Pancreas (tissue), 10 donors: ENCODE data around the gene GTPBP1. TPM values are rescaled to one million over a fixed set of nuclear protein-coding genes. Genes with fewer than 3 reads are reported as not detected.

Experiments used
- ATAC-seq, 4 donors: fragments of 200-7000 bp; cut with Tn5 transposase; one replicate each; pipeline versions ENCODE4 v1.8.0 to v1.9.1; 2020; ENCODE audit warnings: mild to moderate bottlenecking in 4 of 4, moderate library complexity in 4 of 4
- DNase-seq, 6 donors: peaks; one replicate each; pipeline ENCODE4 v3.0.0-alpha.2; 2020
- FAIRE-seq: peaks from 2 replicates; lab custom pipeline; 2012; peaks lifted over from hg19 to GRCh38; lab: Jason Lieb, UNC
- H3K27ac ChIP-seq, 4 donors: fragments of 200-600 bp; sonication (generic); 1 replicate in 3 of 4; 2 replicates in 1 of 4; pipeline versions ENCODE4 v1.5.0 to v1.8.0; 2020
- H3K27me3 ChIP-seq, 4 donors: fragments of 200-600 bp; one replicate each; pipeline ENCODE4 v1.8.0; 2021
- H3K36me3 ChIP-seq, 3 donors: fragments of 200-600 bp; sonication (generic) in 1 of 3; one replicate each; pipeline versions ENCODE4 v1.5.0 to v1.8.0; 2020 to 2021
- H3K4me1 ChIP-seq, 3 donors: fragments of 200-600 bp; one replicate each; pipeline ENCODE4 v1.8.0; 2021
- H3K4me3 ChIP-seq, 4 donors: fragments of 200-600 bp; sonication (generic) in 2 of 4; one replicate each; pipeline versions ENCODE4 v1.5.0 to v1.8.0; 2020 to 2021
- H3K9me3 ChIP-seq, 4 donors: fragments of 200-600 bp; one replicate each; pipeline ENCODE4 v1.8.0; 2021
- WGBS, 2 donors: extraction: QIAGEN DNeasy Blood & Tissue Kit; methylation state at CpG; one replicate each; pipeline ENCODE4 v1.1.7; 2013; 5-methylcytosine and 5-hydroxymethylcytosine counted together
- intact Hi-C, 3 donors: fragments of 100-400 bp; cut with DNase I; formaldehyde crosslinking; loops; one replicate each; pipeline versions ENCODE4 v1.11.1 to v1.14.2; 2022
- polyA plus RNA-seq, 2 donors: library from polyadenylated mRNA; stranded (reverse); fragments of 200-250 nt; gene quantifications; one replicate each; pipeline ENCODE4 v1.2.3, GENCODE V29; 2013
- total RNA-seq, 6 donors: library from RNA; stranded (reverse); fragmentation: NEBNext Ultra II Directional in 4 of 6; extraction: Animal tissue kit (Norgen Biotek cat#: 25700) in 4 of 6; gene quantifications; one replicate each; pipeline versions ENCODE4 v1.2.1 to v1.2.4, GENCODE V29; 2021 to 2023
- TF ChIP-seq, protein P1 (sequence below), 4 donors: fragments of 200-600 bp; sonication (generic) in 3 of 4; IDR thresholded peaks; one replicate each; pipeline versions ENCODE4 v1.5.0 to v1.8.0; 2021; ENCODE audit warnings: antibody characterized with exemption in 4 of 4
- donor health status: healthy with polysubstance abuse.
- donor health status: DM: no; HTN: no; CAD: no; lungs with moderate emphysema.
- donor health status: DM: no; HTN: no; CAD: no.
- donor health status: control.
- donor health status: control.
- donor health status: Bipolar disorder and iron deficiency.
- donor health status: DM: yes; HTN: yes; CAD: no.
- donor health status: DM: no; HTN: no; CAD: no.
- donor health status: DM: no; HTN: no; CAD: no.
- donor health status: DM: yes; HTN: yes; CAD: no.

The GTPBP1 gene
- total and polyA plus RNA-seq, 8 donors = 14.7 to 36.0 (median 28.3) TPM

DNA sequence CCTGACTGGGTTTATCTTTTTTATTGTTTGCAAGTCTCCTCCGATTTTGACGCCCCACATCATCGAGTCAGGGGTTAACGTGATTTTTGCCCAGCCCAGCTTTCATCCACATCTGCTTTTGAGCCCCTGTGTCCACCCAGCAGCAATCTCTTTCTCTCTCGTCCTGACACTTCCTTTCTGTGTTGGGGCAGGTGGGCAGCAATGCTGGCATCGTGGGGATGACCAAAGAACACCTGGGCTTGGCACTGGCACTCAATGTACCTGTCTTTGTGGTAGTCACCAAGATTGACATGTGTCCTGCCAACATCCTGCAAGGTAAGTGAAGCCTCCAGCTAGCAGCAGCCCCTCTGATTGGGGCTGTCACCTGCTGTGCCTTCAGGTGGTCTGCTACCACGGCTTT is 15.8 kb downstream of the GTPBP1 start:
- Histone ChIP-seq H3K4me1 (peaks cover 0 to 15% (median 8%) of the 10 kb centered on the region in 3 donors), H3K27me3 (no peaks in the 10 kb centered on the region), H3K36me3 (peaks cover 0 to 57% (median 27%) of the 10 kb centered on the region in 3 donors), H3K9me3 (no peaks in the 10 kb centered on the region), H3K4me3 (no peak overlapping the region), H3K27ac (no peak overlapping the region)
- 81 to 83% methylated on average over 7 of the region's 7 CpGs for WGBS, 2 donors
- intact Hi-C loops = no loop called here
- TF ChIP-seq, protein P1, sequence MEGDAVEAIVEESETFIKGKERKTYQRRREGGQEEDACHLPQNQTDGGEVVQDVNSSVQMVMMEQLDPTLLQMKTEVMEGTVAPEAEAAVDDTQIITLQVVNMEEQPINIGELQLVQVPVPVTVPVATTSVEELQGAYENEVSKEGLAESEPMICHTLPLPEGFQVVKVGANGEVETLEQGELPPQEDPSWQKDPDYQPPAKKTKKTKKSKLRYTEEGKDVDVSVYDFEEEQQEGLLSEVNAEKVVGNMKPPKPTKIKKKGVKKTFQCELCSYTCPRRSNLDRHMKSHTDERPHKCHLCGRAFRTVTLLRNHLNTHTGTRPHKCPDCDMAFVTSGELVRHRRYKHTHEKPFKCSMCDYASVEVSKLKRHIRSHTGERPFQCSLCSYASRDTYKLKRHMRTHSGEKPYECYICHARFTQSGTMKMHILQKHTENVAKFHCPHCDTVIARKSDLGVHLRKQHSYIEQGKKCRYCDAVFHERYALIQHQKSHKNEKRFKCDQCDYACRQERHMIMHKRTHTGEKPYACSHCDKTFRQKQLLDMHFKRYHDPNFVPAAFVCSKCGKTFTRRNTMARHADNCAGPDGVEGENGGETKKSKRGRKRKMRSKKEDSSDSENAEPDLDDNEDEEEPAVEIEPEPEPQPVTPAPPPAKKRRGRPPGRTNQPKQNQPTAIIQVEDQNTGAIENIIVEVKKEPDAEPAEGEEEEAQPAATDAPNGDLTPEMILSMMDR (IDR thresholded peaks at IDR 0.05) = no peak
- FAIRE-seq = no peak
- DNase-seq = peak in 1 of 6 donors; percentile 9
- ATAC-seq = no peak

DNA sequence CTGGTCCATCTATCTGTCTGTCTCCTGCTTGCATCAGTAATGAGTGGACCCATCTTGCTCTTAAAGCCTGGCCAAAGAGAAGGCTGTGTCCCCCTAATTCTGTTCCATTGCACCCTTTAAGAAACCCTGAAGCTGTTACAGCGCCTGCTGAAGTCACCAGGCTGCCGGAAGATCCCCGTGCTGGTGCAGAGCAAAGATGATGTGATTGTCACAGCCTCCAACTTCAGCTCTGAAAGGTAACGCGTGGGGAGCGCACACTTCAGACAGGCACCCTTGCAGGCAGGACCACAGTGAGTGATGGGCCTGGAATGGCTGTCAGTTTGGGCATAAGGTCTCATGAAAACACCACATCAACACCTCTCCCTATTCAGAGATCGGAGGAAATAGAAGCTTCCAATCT is 18.4 kb downstream of the GTPBP1 start:
- ATAC-seq = no peak
- Histone ChIP-seq H3K9me3 (no peaks in the 10 kb centered on the region), H3K27me3 (no peaks in the 10 kb centered on the region), H3K4me1 (no peaks in the 10 kb centered on the region), H3K36me3 (peaks cover 0 to 76% (median 44%) of the 10 kb centered on the region in 3 donors), H3K4me3 (no peak overlapping the region), H3K27ac (no peak overlapping the region)
- TF ChIP-seq, protein P1 (IDR thresholded peaks at IDR 0.05) = no peak
- 94 to 96% methylated on average over 7 of the region's 7 CpGs for WGBS, 2 donors
- no peak for FAIRE-seq
- peak in 1 of 6 donors; percentile 13 for DNase-seq
- intact Hi-C loops = no loop called here

DNA sequence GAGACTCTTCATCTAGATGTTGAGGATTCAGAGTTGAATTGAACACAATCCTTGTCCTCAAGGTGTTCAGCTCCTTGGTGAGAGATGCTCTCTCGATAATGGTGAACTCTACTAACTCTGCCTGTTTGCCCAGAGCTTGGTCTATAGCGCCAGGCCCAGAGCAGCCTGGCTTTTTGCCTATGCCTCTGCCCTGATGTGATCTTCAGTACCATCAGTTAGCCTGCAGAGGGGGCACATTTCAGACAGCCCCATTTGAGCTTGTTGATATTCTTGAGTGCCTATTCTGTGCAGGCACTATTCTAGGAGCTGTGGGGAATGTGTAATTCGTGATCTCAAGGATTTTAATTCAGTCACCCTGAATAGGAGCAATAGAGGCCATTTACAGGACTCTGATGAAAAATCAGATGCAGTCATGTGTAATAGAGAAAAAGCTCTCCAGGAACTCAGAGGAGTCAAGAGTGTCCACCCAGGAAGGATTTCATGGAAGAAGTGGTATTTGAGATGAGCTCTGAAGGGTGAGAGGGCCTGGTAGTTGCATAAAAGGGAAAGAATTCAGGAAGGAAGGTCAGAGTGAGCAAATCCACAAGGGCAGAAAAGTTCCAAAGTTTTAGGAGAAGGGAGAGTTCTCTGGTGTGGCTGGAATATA is 19.3 kb downstream of the GTPBP1 start:
- DNase-seq (peak in 1 of 6 donors; percentile 13), FAIRE-seq (no peak), ATAC-seq (peak in 3 of 4 donors; percentile 40 to 65 (median 55))
- whole genome bisulfite sequencing, 2 donors = 60 to 62% methylated on average over 3 of the region's 3 CpGs
- Histone ChIP-seq H3K27me3 (no peaks in the 10 kb centered on the region), H3K27ac (no peak overlapping the region), H3K9me3 (no peaks in the 10 kb centered on the region), H3K4me1 (no peaks in the 10 kb centered on the region), H3K4me3 (no peak overlapping the region), H3K36me3 (peaks cover 4 to 85% (median 51%) of the 10 kb centered on the region in 3 donors)
- intact Hi-C loops = no loop called here
- TF ChIP-seq, protein P1 (IDR thresholded peaks at IDR 0.05) = peak in 1 of 4 donors; percentile 11

DNA sequence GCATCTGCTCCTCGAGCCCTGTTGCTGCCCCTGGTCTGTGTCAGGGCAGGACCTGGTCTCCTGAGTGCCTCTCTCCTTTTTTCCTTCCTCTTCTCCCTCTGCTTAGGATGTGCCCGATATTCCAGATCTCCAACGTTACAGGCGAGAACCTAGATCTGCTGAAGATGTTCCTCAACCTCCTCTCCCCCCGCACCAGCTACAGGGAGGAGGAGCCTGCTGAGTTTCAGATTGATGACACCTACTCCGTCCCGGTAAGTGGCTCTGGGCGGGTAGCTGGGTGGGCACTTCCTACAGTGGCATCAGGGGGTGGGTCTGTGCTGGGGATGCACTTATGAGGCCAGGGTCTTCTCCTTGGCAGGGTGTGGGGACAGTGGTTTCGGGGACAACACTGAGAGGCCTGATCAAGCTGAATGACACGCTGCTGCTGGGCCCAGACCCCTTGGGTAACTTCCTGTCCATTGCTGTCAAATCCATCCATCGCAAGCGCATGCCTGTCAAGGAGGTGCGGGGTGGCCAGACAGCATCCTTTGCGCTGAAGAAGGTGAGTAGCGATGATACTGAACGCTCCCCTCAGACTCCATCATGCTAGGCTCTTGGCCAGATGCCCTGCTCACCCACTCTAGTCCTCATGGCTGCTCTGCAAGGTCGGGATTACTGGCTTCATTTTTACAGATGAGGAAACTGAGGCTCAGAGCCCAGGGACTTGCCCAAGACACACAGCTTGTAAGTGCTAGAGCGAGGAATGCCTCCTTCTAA is 20.3 kb downstream of the GTPBP1 start:
- intact Hi-C loops = no loop called here
- peaks cover 0 to 1% (median under 1%) of the 10 kb centered on the region in 3 donors for H3K4me1 ChIP-seq
- TF ChIP-seq, protein P1 (IDR thresholded peaks at IDR 0.05) = no peak
- H3K27me3 ChIP-seq = no peaks in the 10 kb centered on the region
- FAIRE-seq (no peak), ATAC-seq (no peak), DNase-seq (peak in 1 of 6 donors; percentile 37)
- H3K36me3 ChIP-seq = peaks cover 4 to 92% (median 57%) of the 10 kb centered on the region in 3 donors
- 93% methylated on average over 18 of the region's 18 CpGs for WGBS, 2 donors
- H3K4me3 ChIP-seq = no peak overlapping the region
- H3K9me3 ChIP-seq = no peaks in the 10 kb centered on the region
- H3K27ac ChIP-seq = no peak overlapping the region
